HepG2 (cell line): ENCODE data around the gene CD72. TPM values are rescaled to one million over a fixed set of nuclear protein-coding genes. Genes with fewer than 3 reads are reported as not detected.

Experiments used
- CBFB ChIP-seq: sonication (generic); formaldehyde crosslinking; IDR thresholded peaks from 2 replicates; pipeline ENCODE4 v1.4.0; 2020; ENCODE audit warnings: missing genetic modification reagents
- HDAC6 ChIP-seq: fragments of 200-600 bp; sonication (generic); IDR thresholded peaks from 2 replicates; pipeline ENCODE4 v1.7.0; 2017; ENCODE audit warnings: mild to moderate bottlenecking, antibody characterized with exemption, low read length, low read depth
- IKZF4 ChIP-seq: sonication (generic); formaldehyde crosslinking; IDR thresholded peaks from 2 replicates; pipeline ENCODE4 v1.5.1; 2020; ENCODE audit warnings: borderline replicate concordance, mild to moderate bottlenecking, low read depth, missing genetic modification reagents; ENCODE audit errors: not compliant biosample characterization
- KDM1A ChIP-seq: IDR thresholded peaks from 2 replicates; pipeline ENCODE4 v1.6.1; 2016; ENCODE audit warnings: missing compliant biosample characterization
- KDM6A ChIP-seq: IDR thresholded peaks from 2 replicates; pipeline ENCODE4 v1.6.1; 2016; ENCODE audit warnings: low read depth
- MNT ChIP-seq: fragments of 450-650 bp; IDR thresholded peaks from 2 replicates; pipeline ENCODE4 v1.6.1; 2016
- MXI1 ChIP-seq: IDR thresholded peaks from 3 replicates; pipeline ENCODE4 v1.6.1; 2012; ENCODE audit warnings: low read depth, low read length, inconsistent platforms, borderline replicate concordance
- NAIF1 ChIP-seq: sonication (generic); formaldehyde crosslinking; IDR thresholded peaks from 2 replicates; pipeline ENCODE4 v1.5.0; 2020; ENCODE audit warnings: mild to moderate bottlenecking, missing genetic modification reagents, borderline replicate concordance
- SETDB1 ChIP-seq: sonication (generic); formaldehyde crosslinking; IDR thresholded peaks from 2 replicates; pipeline ENCODE4 v1.5.1; 2020; ENCODE audit warnings: missing genetic modification reagents, mild to moderate bottlenecking, borderline replicate concordance
- SOX5 ChIP-seq: IDR thresholded peaks from 2 replicates; pipeline ENCODE4 v1.6.1; 2016; ENCODE audit warnings: borderline replicate concordance
- SPEN ChIP-seq: sonication (generic); formaldehyde crosslinking; IDR thresholded peaks from 2 replicates; pipeline ENCODE4 v1.5.1; 2020; ENCODE audit warnings: low read depth, mild to moderate bottlenecking, missing genetic modification reagents
- SSRP1 ChIP-seq: IDR thresholded peaks from 2 replicates; pipeline ENCODE4 v1.6.1; 2016; ENCODE audit warnings: control low read depth
- TFDP2 ChIP-seq: sonication (generic); formaldehyde crosslinking; IDR thresholded peaks from 2 replicates; pipeline ENCODE4 v1.4.0; 2020; ENCODE audit warnings: missing genetic modification reagents
- ZBED4 ChIP-seq: sonication (generic); formaldehyde crosslinking; IDR thresholded peaks from 2 replicates; pipeline ENCODE4 v1.4.0; 2020; ENCODE audit warnings: missing genetic modification reagents, borderline replicate concordance
- ZFP91 ChIP-seq: sonication (generic); formaldehyde crosslinking; IDR thresholded peaks from 2 replicates; pipeline ENCODE4 v1.9.0; 2022; ENCODE audit warnings: missing genetic modification reagents, mild to moderate bottlenecking, borderline replicate concordance
- ZNF3 ChIP-seq: IDR thresholded peaks from 2 replicates; pipeline ENCODE4 v1.7.0; 2017; ENCODE audit warnings: inconsistent platforms
- ZNF367 ChIP-seq: sonication (generic); formaldehyde crosslinking; IDR thresholded peaks from 2 replicates; pipeline ENCODE4 v1.4.0; 2020; ENCODE audit warnings: missing genetic modification reagents, borderline replicate concordance
- ZNF576 ChIP-seq: sonication (generic); formaldehyde crosslinking; IDR thresholded peaks from 2 replicates; pipeline ENCODE4 v1.4.0; 2020; ENCODE audit warnings: mild to moderate bottlenecking, missing genetic modification reagents
- ZNF678 ChIP-seq: sonication (generic); formaldehyde crosslinking; IDR thresholded peaks from 2 replicates; pipeline ENCODE4 v1.4.0; 2020; ENCODE audit warnings: mild to moderate bottlenecking, missing genetic modification reagents
- ZNF747 ChIP-seq: sonication (generic); formaldehyde crosslinking; IDR thresholded peaks from 2 replicates; pipeline ENCODE4 v1.8.1; 2023; ENCODE audit warnings: missing genetic modification reagents, mild to moderate bottlenecking, borderline replicate concordance
- ZSCAN22 ChIP-seq: sonication (generic); formaldehyde crosslinking; IDR thresholded peaks from 2 replicates; pipeline ENCODE4 v1.4.0; 2020; ENCODE audit warnings: mild to moderate bottlenecking, missing genetic modification reagents
- ZSCAN31 ChIP-seq: sonication (generic); formaldehyde crosslinking; IDR thresholded peaks from 2 replicates; pipeline ENCODE4 v1.5.0; 2020; ENCODE audit warnings: low read depth, mild to moderate bottlenecking, missing genetic modification reagents
- polyA plus RNA-seq, 8 experiments: library from polyadenylated mRNA; depleted of rRNA in 3 of 8; stranded (reverse) in 7 of 8; unstranded in 1 of 8; fragments of >200 nt; fragmentation: Illumina TruSeq in 4 of 8; extraction: Trizol in 4 of 8; gene quantifications; 2 replicates each; pipeline versions ENCODE4 v1.2.1 to v1.2.3, GENCODE V29; 2011 to 2016; ENCODE audit warnings: low read depth in 4 of 8, missing spikeins in 1 of 8, mixed read lengths in 1 of 8; ENCODE audit not compliant: insufficient read depth in 1 of 8
- total RNA-seq, 5 experiments: library from RNA; depleted of rRNA; stranded (reverse); fragments of >200 nt; fragmentation: Illumina TruSeq; extraction: Trizol; gene quantifications; 2 replicates each; pipeline ENCODE4 v1.2.3, GENCODE V29; 2016; ENCODE audit warnings: low read depth in 1 of 5

The CD72 gene
- total and polyA plus RNA-seq, 2 of the 13 experiments (the other 11 are each of a cell fraction or from before 2014, with no cell fraction given): 0.18 to 1.1 TPM

GRCh38 chr9:35657546-35658136, 39.4 kb upstream of the CD72 start, which contains the start of gene RMRP (continued):
- TF ChIP-seq ZSCAN22: no peak
- TF ChIP-seq ZNF678: no peak
- peak; percentile 78 for TF ChIP-seq CBFB (CRISPR knock-in tag)
- no peak for TF ChIP-seq HDAC6
- TF ChIP-seq IKZF4 (CRISPR knock-in tag): peak; percentile 78
- peak; percentile 96; the same call in 1 of the 2 replicates for TF ChIP-seq ZNF367
- no peak for TF ChIP-seq SETDB1
- TF ChIP-seq ZNF576: 0 out of 2 replicates have a peak, but pooled peaks have one; percentile 25
- peak; percentile 41; the same call in 1 of the 2 replicates for TF ChIP-seq KDM6A (CRISPR knock-in tag)
- TF ChIP-seq ZBED4 (CRISPR knock-in tag): peak; percentile 42
- TF ChIP-seq MXI1: peak; percentile 94; the same call in 2 of the 3 replicates
- peak; percentile 97 for TF ChIP-seq TFDP2
- TF ChIP-seq MNT: peak; percentile 93
- TF ChIP-seq ZSCAN31 (CRISPR knock-in tag): peak; percentile 95
- 0 out of 2 replicates have a peak, but pooled peaks have one; percentile 38 for TF ChIP-seq ZNF3 (CRISPR knock-in tag)
- peak; percentile 100 for TF ChIP-seq ZNF747 (CRISPR knock-in tag)
- peak; percentile 99 for TF ChIP-seq SSRP1 (CRISPR knock-in tag)
- peak; percentile 97 for TF ChIP-seq NAIF1 (CRISPR knock-in tag)
- peak; percentile 94 for TF ChIP-seq ZFP91 (CRISPR knock-in tag)
- TF ChIP-seq SOX5 (CRISPR knock-in tag): peak; percentile 81
- TF ChIP-seq KDM1A (CRISPR knock-in tag): peak; percentile 76; the same call in 1 of the 2 replicates
- peak; percentile 92 for TF ChIP-seq SPEN
